HG02571 (cell line): ENCODE data around the gene PTPRG.

Experiments used
- ATAC-seq: cut with Tn5 transposase; IDR thresholded peaks from one replicate; pipeline ENCODE4 v1.9.1; 2021; ENCODE audit warnings: mild to moderate bottlenecking, moderate library complexity; ENCODE audit not compliant: unreplicated experiment

The PTPRG gene

DNA sequence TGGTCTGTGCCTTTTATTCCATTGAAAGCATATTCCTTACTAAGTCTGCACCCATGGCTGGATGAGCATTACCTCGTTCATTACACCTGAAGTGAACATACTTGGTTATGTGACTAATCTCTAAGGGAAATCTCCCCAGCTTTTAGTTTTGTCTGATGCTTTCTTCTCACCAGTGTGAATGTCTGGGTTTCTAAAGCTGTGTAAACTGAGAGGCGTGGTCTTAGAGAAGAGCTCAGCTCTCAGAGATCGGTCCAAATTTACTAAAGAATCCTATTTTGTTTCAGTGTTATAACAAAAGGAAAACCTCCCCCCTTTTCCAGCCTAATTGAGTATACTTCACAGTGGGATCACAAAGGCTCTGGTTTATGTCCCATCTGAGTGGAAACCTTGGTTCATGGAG, 352.3 kb downstream of the PTPRG start:
- ATAC-seq, result no peak

DNA sequence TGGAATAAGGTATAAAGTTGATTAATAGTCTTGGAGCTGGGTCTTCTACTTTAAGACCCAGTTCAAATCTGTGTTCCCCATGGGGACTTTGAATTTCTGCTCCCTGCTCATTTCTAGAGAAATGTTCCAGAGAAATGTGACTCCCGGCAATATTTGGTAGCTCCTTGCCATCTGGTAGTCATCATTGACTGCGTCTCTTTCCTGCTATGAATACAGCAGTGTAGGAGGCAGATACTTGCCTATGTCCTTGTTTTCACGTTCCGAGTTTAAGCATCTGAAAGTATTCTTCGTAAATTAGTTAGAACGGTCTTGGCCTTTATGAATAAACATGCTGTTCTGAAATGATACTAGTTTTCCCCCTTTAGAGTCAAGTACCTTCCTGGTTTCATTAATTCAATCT, 352.9 kb downstream of the PTPRG start:
- no peak for ATAC-seq

DNA sequence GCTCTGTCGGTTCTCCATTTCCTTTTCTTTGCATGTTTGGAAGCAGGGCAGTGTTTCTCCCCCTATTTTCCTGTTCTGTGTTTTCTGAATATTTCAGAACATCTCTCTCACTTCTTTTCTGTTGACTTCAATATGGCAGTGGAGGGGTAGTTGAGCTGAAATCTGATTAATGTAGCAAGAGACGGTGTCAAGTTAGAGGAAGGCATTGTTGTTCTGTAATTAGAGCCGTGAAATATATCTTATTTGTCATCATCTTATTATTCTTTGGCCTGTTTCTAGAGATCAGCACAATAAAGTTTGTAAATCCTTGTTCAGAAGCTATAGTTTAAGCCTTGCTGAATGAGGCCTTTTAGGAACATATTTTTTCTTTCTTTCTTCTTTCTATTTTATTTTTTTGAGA, 353.9 kb downstream of the PTPRG start:
- ATAC-seq, result no peak

DNA sequence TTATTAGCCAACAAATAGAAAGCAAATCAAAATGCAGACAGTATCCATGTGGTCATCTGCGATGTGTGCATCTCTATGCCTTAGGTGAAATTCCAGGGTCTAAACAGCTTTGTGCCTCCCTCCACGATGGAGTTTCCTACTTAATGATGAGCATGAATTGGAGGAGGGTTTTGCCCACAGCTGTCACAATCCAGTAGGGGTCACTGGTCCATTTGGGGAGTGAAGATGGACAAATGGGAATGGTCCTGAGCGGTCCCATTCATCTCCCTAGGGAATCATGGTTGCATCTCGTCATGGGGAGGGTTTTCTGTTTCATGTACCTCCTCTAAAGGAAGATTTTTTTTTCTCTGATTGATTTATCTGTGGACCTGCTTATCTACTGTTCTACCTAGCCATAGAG, 358.0 kb downstream of the PTPRG start:
- ATAC-seq, result no peak

DNA sequence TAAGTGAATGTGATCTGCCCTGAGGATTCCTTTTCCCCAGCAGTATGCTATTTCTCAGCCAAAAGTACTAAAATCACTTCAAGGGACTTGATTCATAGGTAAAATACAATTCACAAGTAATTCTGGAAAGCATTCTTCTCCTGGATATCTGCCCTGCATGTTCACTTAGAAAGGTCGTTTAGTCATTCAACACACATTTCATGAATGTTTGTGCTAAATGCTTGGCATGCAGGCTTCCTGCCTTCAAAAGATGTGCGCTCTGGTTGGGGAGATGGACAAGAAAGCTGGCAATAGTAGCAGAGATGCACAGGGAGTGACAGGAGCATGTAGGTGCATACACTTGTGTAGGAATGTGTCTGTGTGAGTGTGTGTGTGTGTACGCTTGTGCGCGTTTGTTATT, 360.7 kb downstream of the PTPRG start:
- no peak for ATAC-seq

DNA sequence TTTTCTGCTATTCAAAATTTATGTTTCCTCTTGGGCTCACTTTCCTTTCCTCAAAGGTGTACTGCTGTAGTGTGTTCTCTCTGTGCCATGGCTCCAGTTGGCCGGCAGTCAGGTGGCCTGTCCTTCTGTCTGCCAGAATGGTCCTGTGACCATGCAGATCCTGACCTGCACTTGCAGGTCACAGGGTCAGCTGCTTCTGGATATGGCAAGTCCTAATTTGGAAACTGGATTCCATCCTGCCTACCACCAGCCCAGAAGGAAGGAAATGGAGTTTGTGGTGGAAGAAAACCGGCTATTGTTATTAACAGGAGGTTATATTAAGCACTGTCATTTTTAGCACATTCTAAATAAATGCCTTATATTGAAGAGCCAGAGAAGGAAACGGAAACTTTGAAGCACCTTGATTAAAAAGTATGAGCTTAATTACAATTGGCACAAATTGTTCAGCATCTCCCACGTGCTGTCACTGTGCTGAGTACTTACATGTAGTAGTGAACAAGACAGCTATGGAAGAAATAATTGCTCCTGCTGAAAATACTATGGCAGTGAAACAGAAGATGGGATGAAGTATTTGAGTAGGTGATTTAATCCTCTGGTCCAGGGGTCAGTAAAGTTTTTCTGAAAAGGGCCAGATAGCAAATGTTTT, 362.8 kb downstream of the PTPRG start:
- no peak for ATAC-seq

DNA sequence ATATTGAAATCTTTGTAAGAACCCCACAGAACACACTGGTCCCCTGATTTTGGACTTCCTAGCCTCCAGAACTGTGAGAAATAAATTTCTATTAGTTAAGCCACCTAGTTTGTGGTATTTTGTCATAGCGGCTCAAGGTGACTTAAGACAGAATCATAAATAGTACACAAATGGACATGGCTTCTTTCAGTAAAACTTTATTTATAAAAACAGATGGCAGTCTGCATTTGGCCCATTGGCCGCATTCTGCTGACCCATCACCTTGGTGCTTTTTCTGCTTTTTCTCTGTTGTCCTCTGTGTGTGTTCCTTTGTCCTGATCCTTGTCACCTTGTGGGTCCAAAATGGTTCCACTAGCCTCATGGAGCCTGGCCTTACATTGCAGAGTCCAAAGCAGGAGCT, 363.6 kb downstream of the PTPRG start:
- no peak for ATAC-seq

DNA sequence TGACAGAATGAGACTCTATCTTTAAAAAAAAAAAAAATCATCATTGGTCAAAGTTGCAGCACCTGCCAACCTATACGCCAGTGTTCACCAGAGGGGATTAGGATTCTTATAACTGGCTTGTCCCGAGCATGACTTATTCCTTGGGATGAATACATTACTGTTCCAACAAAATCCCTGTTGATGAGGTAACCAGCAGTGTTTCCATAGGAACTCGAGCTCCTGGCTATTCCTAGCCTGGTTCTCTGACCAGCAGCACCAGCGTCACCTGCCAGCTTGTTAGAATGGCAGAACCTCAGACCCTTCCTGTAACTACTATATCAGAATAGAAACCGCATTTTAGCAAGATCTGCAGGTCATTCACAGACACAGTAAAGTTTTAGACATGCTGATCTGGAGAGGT, 364.4 kb downstream of the PTPRG start:
- ATAC-seq, result no peak

DNA sequence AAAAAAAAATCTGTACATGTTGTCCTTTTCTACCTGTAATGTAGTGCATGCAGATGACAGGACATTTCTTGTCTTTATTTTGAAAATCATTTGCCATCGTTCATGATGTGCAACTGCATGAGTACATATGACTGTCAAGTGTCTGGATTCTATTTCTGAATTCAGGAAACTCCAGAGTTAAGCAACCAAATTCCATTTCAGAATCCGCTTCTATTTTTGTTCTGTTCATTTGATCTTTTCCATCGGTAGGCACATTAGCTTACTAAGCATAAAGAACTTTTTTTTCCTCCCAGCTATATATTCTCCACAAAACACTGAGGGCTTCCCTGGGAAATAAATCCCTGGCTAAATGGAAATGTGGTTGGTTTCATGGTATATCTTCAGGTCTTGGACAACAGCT, 365.6 kb downstream of the PTPRG start:
- no peak for ATAC-seq

DNA sequence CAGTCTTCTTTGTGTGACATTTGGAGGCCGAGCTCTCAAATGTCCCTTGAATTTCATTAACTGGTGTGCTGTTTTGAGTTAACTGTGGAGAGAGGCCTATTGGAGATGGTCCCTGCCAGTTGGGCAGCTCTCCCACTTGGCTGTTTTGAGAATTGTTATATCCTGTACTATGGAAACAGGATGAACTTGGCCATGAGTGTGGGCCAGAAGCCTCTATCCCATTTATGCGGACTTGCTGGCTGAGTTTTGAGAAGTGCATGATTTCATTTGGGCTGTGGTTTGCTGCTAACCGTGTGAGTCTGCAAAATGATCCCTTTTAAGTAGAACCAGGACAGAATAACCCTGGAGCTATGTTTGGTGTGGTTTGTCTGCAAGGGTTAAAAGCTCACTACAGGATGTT, 366.0 kb downstream of the PTPRG start:
- no peak for ATAC-seq

DNA sequence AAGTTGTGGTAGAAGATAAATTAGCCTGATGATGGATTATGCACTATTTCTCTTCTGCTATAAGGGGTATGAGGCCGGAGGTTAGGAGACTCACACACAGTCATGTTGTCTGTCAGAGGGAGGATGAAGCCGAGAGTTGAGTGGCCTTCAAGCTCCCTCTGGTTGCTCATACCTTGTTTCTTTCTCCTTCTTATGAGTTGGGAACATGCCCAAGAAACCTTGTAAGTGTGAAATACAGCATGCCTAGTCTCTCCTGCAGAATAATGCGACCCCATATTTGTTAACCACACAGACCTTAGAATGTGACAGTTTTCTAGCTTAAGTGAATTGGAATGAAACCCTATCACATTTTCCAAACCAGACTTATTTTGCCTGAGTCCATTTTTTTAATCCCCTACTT, 366.7 kb downstream of the PTPRG start:
- ATAC-seq, result no peak

DNA sequence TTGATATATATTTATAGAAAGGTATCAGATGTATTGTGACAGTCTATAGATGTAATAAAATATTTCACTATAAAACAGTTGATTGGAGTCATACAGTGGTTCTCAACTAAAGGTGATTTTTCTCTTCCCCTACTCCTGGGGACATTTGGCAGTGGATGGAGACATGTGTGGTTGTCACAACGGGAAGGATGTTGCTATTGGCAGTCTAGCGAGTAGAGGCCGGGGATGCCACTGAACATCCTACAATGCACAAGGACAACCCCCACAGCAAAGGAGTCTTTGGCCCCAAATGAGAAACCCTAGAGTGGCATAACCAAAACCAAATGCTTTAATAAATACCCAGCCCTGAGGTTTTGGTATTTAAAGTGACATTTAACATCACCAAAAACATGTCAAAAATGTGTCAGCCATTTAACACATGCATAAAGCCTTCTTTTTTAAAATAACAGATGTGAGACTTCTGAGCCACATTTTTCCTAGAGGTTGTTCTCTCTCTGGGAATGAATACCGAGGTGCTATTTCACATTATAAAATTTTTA, 367.5 kb downstream of the PTPRG start:
- ATAC-seq, result no peak

DNA sequence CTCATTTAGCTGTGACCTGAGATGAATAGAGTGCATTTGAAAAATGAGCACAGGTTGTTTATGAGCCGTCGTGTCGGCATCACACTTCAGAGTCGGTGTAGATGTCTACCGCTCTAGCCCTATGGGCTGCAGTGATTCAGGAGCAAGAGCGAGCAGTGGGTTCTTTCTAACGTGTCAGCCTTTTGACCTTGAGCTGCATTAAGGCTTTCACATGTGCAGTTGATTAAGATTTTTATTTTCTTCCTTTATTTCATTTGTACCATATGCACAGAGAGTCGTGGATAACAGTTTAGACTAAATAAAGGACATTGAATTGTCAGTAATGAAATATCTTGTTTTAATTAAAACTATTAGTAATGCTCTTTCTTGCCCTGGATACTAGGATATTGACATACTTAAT, 368.2 kb downstream of the PTPRG start:
- ATAC-seq, result no peak

DNA sequence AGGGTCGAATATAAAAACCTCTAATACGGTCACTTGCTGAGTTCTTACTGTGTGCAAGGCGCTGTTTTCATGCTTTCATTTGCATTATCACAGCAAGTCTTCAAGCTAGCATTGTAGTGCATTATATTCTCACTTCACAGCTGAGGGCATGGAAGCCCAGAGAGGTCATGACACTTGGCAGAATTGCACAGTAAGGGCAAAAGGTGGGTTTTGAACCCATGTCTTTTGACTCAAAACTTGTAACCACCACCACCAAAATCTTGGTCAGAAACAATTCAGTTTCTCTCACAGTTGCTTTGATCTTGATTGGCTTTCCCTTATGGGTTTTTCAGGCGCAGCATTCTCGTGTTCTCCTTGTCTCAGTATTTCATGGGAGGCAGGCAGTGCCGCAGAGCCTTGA, 371.1 kb downstream of the PTPRG start:
- no peak for ATAC-seq

DNA sequence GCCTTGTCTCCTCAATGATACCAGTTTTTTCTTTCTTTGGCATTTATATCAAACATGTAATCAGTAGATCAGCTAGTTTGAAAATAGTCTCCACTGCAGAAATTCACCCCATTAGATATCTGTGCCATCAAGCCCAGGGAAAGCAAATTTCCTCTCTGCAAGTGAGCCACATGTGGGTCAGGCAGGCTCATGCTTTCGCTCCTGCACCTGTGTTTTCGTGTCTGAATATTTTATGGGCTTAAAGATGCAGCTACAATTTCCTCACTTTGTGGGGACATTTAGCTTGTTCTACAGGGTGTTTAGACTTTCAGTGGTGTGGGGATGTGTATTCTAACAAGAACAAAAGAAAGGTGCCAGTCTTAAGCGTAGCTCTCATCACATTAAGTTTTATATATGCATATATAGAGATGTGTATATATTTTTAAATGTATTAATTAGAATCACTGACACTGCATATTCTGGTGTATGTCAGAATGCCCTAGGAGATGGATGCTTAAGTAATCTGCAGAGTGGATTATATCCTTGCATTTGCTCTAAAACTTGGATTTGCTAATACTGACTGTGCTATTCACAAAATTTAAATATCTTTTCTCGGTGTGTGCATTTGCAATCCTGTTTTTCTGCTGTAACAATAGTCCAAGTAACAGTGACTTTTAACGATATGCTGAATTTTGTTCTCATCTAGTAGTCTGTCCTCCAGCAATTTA, 372.6 kb downstream of the PTPRG start:
- no peak for ATAC-seq

DNA sequence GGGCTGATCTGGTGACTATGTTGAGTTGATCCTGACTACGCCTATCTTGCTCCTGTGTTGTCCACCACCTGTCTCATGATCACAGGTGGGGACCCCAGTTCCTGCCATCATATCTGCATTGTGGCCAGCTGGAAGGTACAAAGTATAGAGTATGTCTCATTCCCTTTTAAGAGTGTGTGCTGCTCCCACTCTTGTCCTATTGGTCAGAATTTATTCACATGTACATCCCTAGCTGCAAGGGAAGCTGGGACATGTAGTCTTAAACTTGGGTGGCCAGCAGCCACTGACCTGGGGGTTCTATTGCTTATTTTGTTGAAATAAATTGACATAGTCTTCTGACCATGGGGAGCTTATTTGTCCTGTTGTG, 373.1 kb downstream of the PTPRG start:
- no peak for ATAC-seq

DNA sequence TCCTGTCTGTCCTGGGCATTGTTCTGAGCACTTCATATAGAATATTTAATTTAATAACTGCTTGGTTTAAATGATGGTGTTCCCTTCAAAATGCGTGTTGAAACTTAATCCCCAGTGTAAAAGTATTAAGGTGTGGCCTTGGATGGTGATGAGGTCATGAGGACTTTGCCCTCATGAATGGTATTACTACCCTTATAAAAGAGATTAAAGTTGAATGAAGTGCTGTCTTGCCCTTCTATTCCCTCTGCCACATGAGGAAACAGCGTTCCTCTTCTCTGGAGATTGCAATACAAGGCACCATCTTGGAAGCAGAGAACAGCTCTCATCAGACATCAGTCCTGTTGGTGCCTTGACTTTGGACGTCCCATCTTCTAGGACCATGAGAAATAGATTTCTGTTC, 374.4 kb downstream of the PTPRG start:
- ATAC-seq, result no peak

DNA sequence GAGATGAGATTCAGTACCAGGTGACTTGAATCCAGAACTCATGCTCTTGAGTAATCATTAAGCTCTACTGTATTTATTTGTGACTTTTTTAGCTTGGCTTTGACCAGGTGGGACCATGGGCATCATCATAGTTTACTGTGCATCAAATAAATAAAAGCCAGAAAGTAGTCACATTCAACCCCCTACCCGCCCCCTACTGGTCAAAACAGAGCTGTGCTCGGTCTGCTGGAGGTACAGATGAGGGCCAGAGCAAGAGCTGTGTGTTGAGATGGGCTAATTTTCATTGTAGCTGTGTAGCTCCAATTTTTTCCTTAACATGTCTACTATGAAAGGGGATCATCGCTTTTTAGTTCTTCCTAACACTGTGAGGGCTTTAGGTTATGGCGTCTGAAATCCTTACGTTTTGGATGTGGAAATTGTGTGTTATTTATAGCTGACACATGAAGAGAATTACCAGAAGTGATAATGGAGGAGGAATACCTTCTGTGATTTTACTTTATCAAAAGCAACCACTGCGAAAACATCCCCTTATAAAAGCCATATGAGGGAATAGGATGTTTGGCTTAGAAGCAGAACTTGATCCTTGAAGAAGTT, 375.1 kb downstream of the PTPRG start:
- ATAC-seq, result no peak

DNA sequence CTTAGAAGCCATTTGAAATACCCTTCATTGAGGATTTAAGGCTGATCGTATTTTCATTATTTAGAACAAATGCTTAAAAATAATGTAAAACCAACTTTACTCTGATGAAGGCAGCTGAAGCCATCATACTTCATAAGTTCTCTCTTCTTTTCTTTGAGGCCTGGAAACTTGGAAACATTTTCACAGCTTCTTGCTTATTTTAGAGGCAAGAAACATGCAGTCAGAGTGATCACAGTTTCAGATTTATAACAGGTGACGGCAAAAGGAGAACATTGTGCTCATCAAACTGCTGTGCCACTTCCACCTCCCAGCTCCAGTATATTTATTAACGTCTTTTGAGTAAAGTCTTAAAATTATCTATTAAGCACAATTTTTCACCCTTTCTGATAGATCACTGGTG, 376.1 kb downstream of the PTPRG start:
- ATAC-seq, result no peak

DNA sequence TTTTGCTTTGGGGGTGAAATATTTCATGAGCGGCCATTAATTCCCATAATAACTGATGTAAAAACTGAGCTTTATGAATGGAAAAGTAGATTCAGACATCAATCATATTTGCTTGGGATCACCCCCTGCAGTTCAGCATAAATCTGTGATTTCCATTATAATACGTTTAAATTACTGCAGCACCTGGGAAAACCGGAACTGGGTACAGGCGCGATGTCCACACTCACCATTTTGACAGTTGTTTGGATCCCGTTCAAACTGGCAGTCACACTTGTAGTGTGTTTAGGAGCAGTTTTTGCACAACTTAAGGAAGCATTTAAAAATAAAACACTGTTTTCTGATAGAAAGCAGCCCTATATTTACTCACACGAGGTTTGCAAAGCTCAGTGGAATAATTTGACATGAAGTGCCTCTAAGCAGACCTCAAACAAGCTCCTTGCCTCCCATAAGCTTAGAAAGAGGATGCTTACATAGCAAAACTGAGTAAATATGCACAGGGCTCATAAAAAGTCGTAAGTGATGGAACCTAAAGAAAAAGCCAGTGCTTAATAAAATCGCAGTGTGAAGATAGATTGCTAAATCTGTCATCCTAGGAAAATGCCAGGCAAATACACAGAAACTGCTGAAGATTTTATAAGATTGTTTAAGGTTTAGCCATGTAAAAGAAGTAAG, 377.6 kb downstream of the PTPRG start:
- ATAC-seq, result no peak

DNA sequence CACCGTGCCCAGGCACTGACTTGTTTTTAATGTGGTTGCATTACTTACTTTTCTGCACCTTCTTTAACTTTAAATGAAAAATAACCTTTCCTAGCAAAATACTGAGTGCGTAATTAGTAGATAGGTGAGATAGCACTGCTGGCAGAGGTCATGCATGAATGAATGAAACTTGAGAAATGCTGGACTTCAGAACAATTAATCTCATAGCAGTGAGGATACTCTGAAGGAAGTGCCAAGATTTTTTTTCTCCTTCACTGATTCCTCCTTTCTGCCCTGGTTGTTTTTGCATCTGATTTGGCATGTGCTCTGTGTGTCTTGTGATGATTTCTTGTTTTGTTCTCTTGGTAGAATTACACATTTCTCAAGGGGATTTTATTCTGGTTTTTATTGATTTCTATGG, 378.9 kb downstream of the PTPRG start:
- ATAC-seq, result no peak

DNA sequence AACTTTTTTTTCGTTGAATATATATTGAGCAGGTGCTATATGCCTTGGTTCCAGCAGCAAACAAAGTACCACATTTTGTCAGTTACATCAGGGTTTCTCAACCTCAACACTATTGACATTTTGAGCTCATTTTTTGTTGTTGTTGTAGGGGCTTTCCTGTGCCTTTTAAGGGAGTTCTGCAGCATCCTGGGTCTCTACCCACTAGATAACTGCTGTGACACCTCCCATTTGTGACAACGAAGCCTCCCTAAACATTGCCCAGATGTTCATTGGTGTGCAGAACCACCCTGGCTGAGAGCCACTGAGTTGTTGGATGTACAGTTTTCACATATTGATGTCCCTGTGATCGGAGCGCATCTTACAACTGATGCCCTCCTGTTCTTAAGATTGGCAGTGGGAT, 382.6 kb downstream of the PTPRG start:
- no peak for ATAC-seq
